SK-N-SH (cell line): ENCODE data around the gene CARD14. TPM values are rescaled to one million over a fixed set of nuclear protein-coding genes. Genes with fewer than 3 reads are reported as not detected.

Experiments used
- CTCF ChIA-PET: fragments of 300-600, 350-600 bp; formaldehyde crosslinking; extraction: SDS; loops from one replicate; lab custom pipeline; 2021; lab: Yijun Ruan, JAX
- POLR2A ChIA-PET: fragments of 350-600 bp; sonication (Branson Sonifier 250); formaldehyde crosslinking; extraction: SDS; loops from one replicate; lab custom pipeline; 2020; ENCODE audit warnings: antibody characterized with exemption, inconsistent platforms; lab: Yijun Ruan, JAX
- DNase-seq: peaks from one replicate; pipeline ENCODE4 v3.0.0; 2012
- H2AFZ ChIP-seq: fragments of 200-600 bp; sonication (generic); 2 replicates; pipeline ENCODE4 v1.8.1; 2016; ENCODE audit warnings: antibody characterized with exemption, mild to moderate bottlenecking, low read depth
- H3F3A ChIP-seq: fragments of 200-600 bp; sonication (generic); replicated peaks from 2 replicates; pipeline ENCODE3; 2016; ENCODE audit warnings: antibody characterized with exemption, mild to moderate bottlenecking; ENCODE audit not compliant: insufficient read depth
- H3K27ac ChIP-seq, 2 experiments: fragments of 200-500 bp in 1 of 2; fragments of 200-600 bp in 1 of 2; sonication (Bioruptor generic) in 1 of 2; sonication (generic), shearing (Covaris generic) in 1 of 2; 2 replicates each; pipeline versions ENCODE4 v1.5.1 to v1.6.1; 2014 to 2016; ENCODE audit warnings: low read depth in 2 of 2, inconsistent platforms in 1 of 2, low read length in 1 of 2, mild to moderate bottlenecking in 1 of 2, mixed read lengths in 1 of 2
- H3K27me3 ChIP-seq: fragments of 200-600 bp; sonication (generic), shearing (Covaris generic); 2 replicates; pipeline ENCODE4 v1.6.1; 2016; ENCODE audit warnings: mixed run types; ENCODE audit not compliant: insufficient read depth
- H3K36me3 ChIP-seq, 2 experiments: fragments of 200-500 bp in 1 of 2; fragments of 200-600 bp in 1 of 2; sonication (Bioruptor generic) in 1 of 2; sonication (generic) in 1 of 2; replicated peaks in 1 of 2; 2 replicates each; pipeline versions ENCODE3 to v1.5.1; 2014 to 2016; ENCODE audit warnings: low read length in 1 of 2, mild to moderate bottlenecking in 1 of 2; ENCODE audit not compliant: insufficient read depth in 2 of 2, control insufficient read depth in 1 of 2
- H3K4me1 ChIP-seq, 2 experiments: fragments of 200-500 bp in 1 of 2; fragments of 200-600 bp in 1 of 2; sonication (Bioruptor generic) in 1 of 2; sonication (generic), shearing (Covaris generic) in 1 of 2; 2 replicates each; pipeline versions ENCODE4 v1.5.1 to v1.6.1; 2014 to 2016; ENCODE audit warnings: low read depth in 1 of 2, low read length in 1 of 2, mixed run types in 1 of 2; ENCODE audit not compliant: insufficient read depth in 2 of 2, control insufficient read depth in 1 of 2
- H3K4me2 ChIP-seq: fragments of 200-600 bp; sonication (generic), shearing (Covaris generic); 2 replicates; pipeline ENCODE4 v1.6.1; 2017; ENCODE audit warnings: mixed run types
- H3K4me3 ChIP-seq, 2 experiments: fragments of 200-500 bp in 1 of 2; fragments of 200-600 bp in 1 of 2; sonication (Bioruptor generic) in 1 of 2; sonication (generic), shearing (Covaris generic) in 1 of 2; 2 replicates each; pipeline versions ENCODE4 v1.5.1 to v1.8.1; 2014 to 2016; ENCODE audit warnings: low read depth in 2 of 2, inconsistent platforms in 1 of 2, low read length in 1 of 2, mild to moderate bottlenecking in 1 of 2, mixed read lengths in 1 of 2, moderate library complexity in 1 of 2
- H3K79me2 ChIP-seq: fragments of 200-600 bp; sonication (generic); 2 replicates; pipeline ENCODE4 v1.8.1; 2017; ENCODE audit warnings: mild to moderate bottlenecking; ENCODE audit not compliant: insufficient read depth
- H3K9ac ChIP-seq: fragments of 200-600 bp; sonication (generic); 2 replicates; pipeline ENCODE4 v1.6.1; 2017; ENCODE audit warnings: mixed run types
- H3K9me2 ChIP-seq: fragments of 200-600 bp; sonication (generic); 2 replicates; pipeline ENCODE4 v1.6.1; 2017; ENCODE audit warnings: mixed run types
- H3K9me3 ChIP-seq: fragments of 200-600 bp; sonication (generic); 2 replicates; pipeline ENCODE4 v1.6.1; 2017; ENCODE audit warnings: mixed run types, mild to moderate bottlenecking, moderate library complexity
- H4K20me1 ChIP-seq: fragments of 200-600 bp; sonication (generic); 2 replicates; pipeline ENCODE4 v1.6.1; 2017; ENCODE audit warnings: mild to moderate bottlenecking, mixed run types; ENCODE audit not compliant: insufficient read depth
- CTCF ChIP-seq: fragments of 200-600 bp; sonication (generic); IDR thresholded peaks from 2 replicates; pipeline ENCODE4 v1.6.1; 2017; ENCODE audit warnings: antibody characterized with exemption, mild to moderate bottlenecking, moderate library complexity
- EP300 ChIP-seq, 2 experiments: IDR thresholded peaks; 2 replicates each; pipeline versions ENCODE4 v1.4.0 to v1.6.1; 2012; ENCODE audit warnings: borderline replicate concordance in 1 of 2, low read depth in 1 of 2, low read length in 1 of 2
- FOXJ3 ChIP-seq: sonication (generic); formaldehyde crosslinking; IDR thresholded peaks from 2 replicates; pipeline ENCODE4 v1.5.1; 2020; ENCODE audit warnings: mild to moderate bottlenecking, missing genetic modification reagents
- GABPA ChIP-seq: IDR thresholded peaks from 2 replicates; pipeline ENCODE4 v1.4.0; 2012; ENCODE audit warnings: low read depth, mild to moderate bottlenecking
- PBX3 ChIP-seq: IDR thresholded peaks from 2 replicates; pipeline ENCODE4; 2012
- RAD21 ChIP-seq: IDR thresholded peaks from 2 replicates; pipeline ENCODE4 v1.6.1; 2012; ENCODE audit warnings: mild to moderate bottlenecking, low read length
- REST ChIP-seq: IDR thresholded peaks from 2 replicates; pipeline ENCODE4 v1.6.1; 2012; ENCODE audit warnings: mild to moderate bottlenecking, low read depth, low read length, moderate library complexity
- TAF1 ChIP-seq: IDR thresholded peaks from 2 replicates; pipeline ENCODE4 v1.6.1; 2012; ENCODE audit warnings: low read depth, mild to moderate bottlenecking, low read length, moderate library complexity, borderline replicate concordance
- TEAD4 ChIP-seq: IDR thresholded peaks from 2 replicates; pipeline ENCODE4 v1.4.0; 2012; ENCODE audit warnings: mild to moderate bottlenecking, borderline replicate concordance; ENCODE audit not compliant: insufficient read depth
- WGBS: methylation state at CpG from one replicate; pipeline ENCODE4 v1.1.6; 2017; ENCODE audit warnings: low lambda C conversion rate; 5-methylcytosine and 5-hydroxymethylcytosine counted together
- polyA plus RNA-seq, 3 experiments: library from polyadenylated mRNA; depleted of rRNA; stranded (reverse); fragments of >200 nt; gene quantifications; 2 replicates each; pipeline ENCODE4 v1.2.3, GENCODE V29; 2012

The CARD14 gene
- polyA plus RNA-seq, 1 of the 3 experiments (the other 2 are of a cell fraction), result 0.05 TPM

- TF ChIP-seq TAF1, result no peak
- TF ChIP-seq EP300 (IDR thresholded peaks at IDR 0.05; ENCODE audit: borderline replicate concordance in 1 of 2, low read depth in 1 of 2, low read length in 1 of 2), result no peak
- TF ChIP-seq GABPA, result no peak
- no peak for TF ChIP-seq RAD21
- no peak for TF ChIP-seq CTCF
- no peak for TF ChIP-seq TEAD4
Observed at GRCh38 chr17:80191865-80192661, 22.2 kb downstream of the CARD14 start (continued).

GRCh38 chr17:80195141-80195540, 25.3 kb downstream of the CARD14 start:
- Histone ChIP-seq H3K4me3 (no peak overlapping the region), H3K9ac (no peak overlapping the region), H3K27me3 (0 out of 2 replicates have a peak, but pooled peaks cover 9% of the 10 kb centered on the region), H3K79me2 (no peaks in the 10 kb centered on the region), H3K4me2 (no peak overlapping the region), H3F3A (no peaks in the 10 kb centered on the region), H3K9me2 (no peaks in the 10 kb centered on the region), H3K4me1 (no peaks in the 10 kb centered on the region), H3K9me3 (no peaks in the 10 kb centered on the region), H2AFZ (no peak overlapping the region), H3K36me3 (no peaks in the 10 kb centered on the region), H3K27ac (no peak overlapping the region), H4K20me1 (no peaks in the 10 kb centered on the region)
- no peak for DNase-seq
- ChIA-PET POLR2A (interaction anchor here (0.5 kb wide), 1 partner anchor 37 kb away, joined by 4 read pairs; no protein-coding TSS in a partner anchor), CTCF (interaction anchor here (0.6 to 2.5 kb wide), 13 partner anchors 8 to 141 kb away, joined by 3 to 8 read pairs (median 5); partner anchors contain the start of genes GAA and RNF213)
- no peak for TF ChIP-seq PBX3
- TF ChIP-seq FOXJ3 (CRISPR knock-in tag), result no peak
- TF ChIP-seq EP300 (IDR thresholded peaks at IDR 0.05; ENCODE audit: borderline replicate concordance in 1 of 2, low read depth in 1 of 2, low read length in 1 of 2), result no peak
- no peak for TF ChIP-seq REST
- 75% methylated on average over 14 of the region's 14 CpGs for WGBS
